Psoas muscle (tissue), 8 donors: ENCODE data around the gene GIMAP4. TPM values are rescaled to one million over a fixed set of nuclear protein-coding genes. Genes with fewer than 3 reads are reported as not detected.

ENCODE experiments used
- ATAC-seq, 4 donors: fragments of 200-7000 bp; cut with Tn5 transposase; one replicate each; pipeline ENCODE4 v1.9.1; 2020; ENCODE audit warnings: moderate library complexity in 3 of 4, mild to moderate bottlenecking in 2 of 4
- DNase-seq, 2 donors: peaks; one replicate each; pipeline ENCODE4 v3.0.0-alpha.2; 2020
- H3K27ac ChIP-seq: fragments of 200-600 bp; one replicate; pipeline ENCODE4 v1.8.0; 2022
- H3K27me3 ChIP-seq, 3 donors: fragments of 200-600 bp in 1 of 3; one replicate each; pipeline versions ENCODE4 v1.6.1 to v1.8.0; 2013 to 2022; ENCODE audit warnings: low read length in 2 of 3, mild to moderate bottlenecking in 2 of 3, moderate library complexity in 1 of 3; ENCODE audit not compliant: insufficient read depth in 3 of 3
- H3K36me3 ChIP-seq, 2 donors: fragments of 200-600 bp in 1 of 2; one replicate each; pipeline versions ENCODE4 v1.6.1 to v1.8.0; 2013 to 2022; ENCODE audit warnings: low read depth in 1 of 2, mild to moderate bottlenecking in 1 of 2, moderate library complexity in 1 of 2; ENCODE audit not compliant: insufficient read depth in 1 of 2
- H3K4me1 ChIP-seq: fragments of 200-600 bp; one replicate; pipeline ENCODE4 v1.8.0; 2022
- H3K4me3 ChIP-seq: fragments of 200-600 bp; one replicate; pipeline ENCODE4 v1.8.0; 2022; ENCODE audit warnings: mild to moderate bottlenecking
- H3K9me3 ChIP-seq: fragments of 200-600 bp; one replicate; pipeline ENCODE4 v1.8.0; 2022
- CTCF ChIP-seq: fragments of 200-600 bp; IDR thresholded peaks from one replicate; pipeline ENCODE4 v1.8.0; 2022; ENCODE audit warnings: antibody characterized with exemption
- WGBS, 3 donors: extraction: QIAGEN DNeasy Blood & Tissue Kit; methylation state at CpG; one replicate each; pipeline versions ENCODE4 v1.1.6 to v1.1.7; 2013; 5-methylcytosine and 5-hydroxymethylcytosine counted together
- intact Hi-C, 2 donors: fragments of 100-400 bp; cut with DNase I; formaldehyde crosslinking; loops; one replicate each; pipeline versions ENCODE4 v1.11.0 to v1.14.2; 2022
- polyA plus RNA-seq, 3 donors: library from polyadenylated mRNA; stranded (reverse); fragments of 200-250 nt; gene quantifications; one replicate each; pipeline ENCODE4 v1.2.3, GENCODE V29; 2013
- total RNA-seq, 4 donors: library from RNA; stranded (reverse); fragmentation: NEBNext Ultra II Directional in 2 of 4; extraction: Animal tissue kit (Norgen Biotek cat#: 25700) in 2 of 4; gene quantifications; one replicate each; pipeline versions ENCODE4 v1.2.1 to v1.2.4, GENCODE V29; 2021 to 2023
- donor health status: healthy with polysubstance abuse.
- donor health status: DM: no; HTN: no; CAD: no; lungs with moderate emphysema.
- donor health status: Bipolar disorder and iron deficiency.
- donor health status: healthy.
- donor health status: DM: yes; HTN: yes; CAD: no.
- donor health status: DM: no; HTN: no; CAD: no.
- donor health status: DM: no; HTN: no; CAD: no.
- donor health status: DM: yes; HTN: yes; CAD: no.

GIMAP4 gene
- total and polyA plus RNA-seq, 7 donors: 13.6 to 36.4 (median 15.0) TPM

- H3K27me3 ChIP-seq: no peaks in the 10 kb centered on the region
- H3K27ac ChIP-seq: no peak overlapping the region
- DNase-seq: no peak
- no peaks in the 10 kb centered on the region for H3K36me3 ChIP-seq
- no peaks in the 10 kb centered on the region for H3K4me1 ChIP-seq
- no peak for ATAC-seq
- no peak overlapping the region for H3K4me3 ChIP-seq
- intact Hi-C loops: loop anchor here in 1 of 2 donors (10.0 kb wide), 1 partner anchor 86 kb away; no protein-coding TSS in a partner anchor
- H3K9me3 ChIP-seq: no peaks in the 10 kb centered on the region
- TF ChIP-seq CTCF: no peak
- 0 to 73% (median 57%) methylated on average over 1 of the region's 1 CpG for WGBS, 3 donors
Measured at GRCh38 chr7:150560486-150560885, 6.7 kb upstream of the GIMAP4 start.

GRCh38 chr7:150562919-150563318, 4.3 kb upstream of the GIMAP4 start:
- no peak for DNase-seq
- Histone ChIP-seq H3K9me3 (no peaks in the 10 kb centered on the region), H3K27ac (no peak overlapping the region), H3K36me3 (no peaks in the 10 kb centered on the region), H3K4me3 (no peak overlapping the region), H3K27me3 (no peaks in the 10 kb centered on the region), H3K4me1 (no peaks in the 10 kb centered on the region)
- ATAC-seq: no peak
- TF ChIP-seq CTCF: no peak
- intact Hi-C loops: loop anchor here in 1 of 2 donors (10.0 kb wide), 1 partner anchor 88 kb away; no protein-coding TSS in a partner anchor
- 39 to 84% (median 82%) methylated on average over 2 of the region's 2 CpGs for WGBS, 3 donors

- TF ChIP-seq CTCF: no peak
- no peaks in the 10 kb centered on the region for H3K36me3 ChIP-seq
- 40 to 46% (median 42%) methylated on average over 5 of the region's 5 CpGs for WGBS, 3 donors
- no peaks in the 10 kb centered on the region for H3K9me3 ChIP-seq
- intact Hi-C loops: loop anchor here in 1 of 2 donors (10.0 kb wide), 1 partner anchor 89 kb away; no protein-coding TSS in a partner anchor
- no peak overlapping the region for H3K4me3 ChIP-seq
- H3K27ac ChIP-seq: no peak overlapping the region
- no peaks in the 10 kb centered on the region for H3K27me3 ChIP-seq
- ATAC-seq: no peak
- H3K4me1 ChIP-seq: no peaks in the 10 kb centered on the region
- no peak for DNase-seq
Measured at GRCh38 chr7:150564006-150564405, 3.2 kb upstream of the GIMAP4 start.

- no peak overlapping the region for H3K4me3 ChIP-seq
- TF ChIP-seq CTCF: no peak
- H3K27ac ChIP-seq: no peak overlapping the region
- H3K27me3 ChIP-seq: no peaks in the 10 kb centered on the region
- intact Hi-C loops: loop anchor here in 1 of 2 donors (10.0 kb wide), 1 partner anchor 90 kb away; no protein-coding TSS in a partner anchor
- no peaks in the 10 kb centered on the region for H3K4me1 ChIP-seq
- no peaks in the 10 kb centered on the region for H3K9me3 ChIP-seq
- no peaks in the 10 kb centered on the region for H3K36me3 ChIP-seq
- DNase-seq (no peak), ATAC-seq (no peak)
- 35 to 48% (median 43%) methylated on average over 3 of the region's 3 CpGs for WGBS, 3 donors
Measured at GRCh38 chr7:150564566-150564965, 2.6 kb upstream of the GIMAP4 start.

GRCh38 chr7:150565239-150565638, 2.0 kb upstream of the GIMAP4 start:
- DNase-seq: no peak
- no peak for TF ChIP-seq CTCF
- H3K27me3 ChIP-seq: no peaks in the 10 kb centered on the region
- no peaks in the 10 kb centered on the region for H3K4me1 ChIP-seq
- ATAC-seq: no peak
- H3K4me3 ChIP-seq: no peak overlapping the region
- no peak overlapping the region for H3K27ac ChIP-seq
- intact Hi-C loops: loop anchor here in 1 of 2 donors (10.0 kb wide), 1 partner anchor 90 kb away; no protein-coding TSS in a partner anchor
- 77 to 84% (median 79%) methylated on average over 7 of the region's 7 CpGs for WGBS, 3 donors
- H3K9me3 ChIP-seq: no peaks in the 10 kb centered on the region
- no peaks in the 10 kb centered on the region for H3K36me3 ChIP-seq
